T-cell (primary cell): ENCODE data around the gene PCGF2. TPM values are rescaled to one million over a fixed set of nuclear protein-coding genes. Genes with fewer than 3 reads are reported as not detected.
A peak's percentile ranks its signal among the peaks of the same experiment; 100 is the strongest.

Experiments
- ATAC-seq, 4 experiments: fragments of 200-7000 bp in 3 of 4; fragments of 150-1000 bp in 1 of 4; cut with Tn5 transposase; replicated peaks in 1 of 4; 1 replicate in 3 of 4; 2 replicates in 1 of 4; pipeline ENCODE4 v1.10.0; 2021; ENCODE audit warnings: moderate library complexity in 3 of 4, mild to moderate bottlenecking in 2 of 4, moderate number of reproducible peaks in 1 of 4
- CTCF ChIA-PET, 2 donors: fragments of 300-600 bp; sonication (Branson Sonifier 250); formaldehyde crosslinking; loops; one replicate each; lab custom pipeline; 2022; ENCODE audit warnings: antibody characterized with exemption in 2 of 2; lab: Charles Lee
- POLR2A ChIA-PET, 2 donors: fragments of 300-600 bp; sonication (Branson Sonifier 250); formaldehyde crosslinking; loops; one replicate each; lab custom pipeline; 2022; ENCODE audit warnings: antibody characterized with exemption in 2 of 2; lab: Charles Lee
- DNase-seq, 35 experiments: peaks; one replicate each; pipeline versions ENCODE4 v3.0.0 to v3.0.0-alpha.2; 2013 to 2023
- H3K27ac ChIP-seq: one replicate; pipeline ENCODE4 v1.5.1; 2013; ENCODE audit warnings: low read length
- H3K27me3 ChIP-seq, 2 experiments: replicated peaks in 1 of 2; 1 replicate in 1 of 2; 2 replicates in 1 of 2; pipeline versions ENCODE4 v1.6.1 to v1.7.0; 2013; ENCODE audit warnings: low read length in 1 of 2, mixed read lengths in 1 of 2; ENCODE audit not compliant: control insufficient read depth in 2 of 2, insufficient read depth in 2 of 2; ENCODE audit errors: extremely low read depth in 1 of 2
- H3K36me3 ChIP-seq, 2 donors: 1 replicate in 1 of 2; 2 replicates in 1 of 2; pipeline versions ENCODE4 v1.6.1 to v1.7.0; 2013; ENCODE audit warnings: low read length in 1 of 2; ENCODE audit not compliant: control insufficient read depth in 2 of 2, insufficient read depth in 1 of 2; ENCODE audit errors: extremely low read depth in 1 of 2
- H3K4me1 ChIP-seq, 2 experiments: 1 replicate in 1 of 2; 2 replicates in 1 of 2; pipeline versions ENCODE4 v1.6.1 to v1.7.0; 2013; ENCODE audit warnings: low read length in 2 of 2, mixed read lengths in 1 of 2; ENCODE audit not compliant: insufficient read depth in 2 of 2, control insufficient read depth in 1 of 2; ENCODE audit errors: extremely low read depth in 1 of 2
- H3K4me3 ChIP-seq, 2 donors: 1 replicate in 1 of 2; 2 replicates in 1 of 2; pipeline versions ENCODE4 v1.5.1 to v1.7.0; 2013; ENCODE audit warnings: mild to moderate bottlenecking in 2 of 2, low read length in 1 of 2, moderate library complexity in 1 of 2; ENCODE audit not compliant: control insufficient read depth in 1 of 2; ENCODE audit errors: extremely low read depth in 1 of 2
- H3K9me3 ChIP-seq: 2 replicates; pipeline ENCODE4 v1.7.0; 2013
- H3K27ac Mint-ChIP-seq, 2 donors: one replicate each; pipeline ENCODE4 v1.8.0; 2020 to 2021; ENCODE audit warnings: mild to moderate bottlenecking in 2 of 2, mixed read lengths in 2 of 2
- H3K27me3 Mint-ChIP-seq, 2 donors: one replicate each; pipeline ENCODE4 v1.8.0; 2021 to 2022; ENCODE audit warnings: mixed read lengths in 2 of 2
- H3K36me3 Mint-ChIP-seq: one replicate; pipeline ENCODE4 v1.8.0; 2021; ENCODE audit warnings: mixed read lengths
- H3K4me1 Mint-ChIP-seq, 3 donors: one replicate each; pipeline ENCODE4 v1.8.0; 2020 to 2022; ENCODE audit warnings: mixed read lengths in 3 of 3, mild to moderate bottlenecking in 1 of 3
- H3K4me3 Mint-ChIP-seq, 3 donors: one replicate each; pipeline ENCODE4 v1.8.0; 2020 to 2022; ENCODE audit warnings: mild to moderate bottlenecking in 3 of 3, mixed read lengths in 3 of 3, moderate library complexity in 3 of 3
- H3K9me3 Mint-ChIP-seq, 3 donors: one replicate each; pipeline ENCODE4 v1.8.0; 2020 to 2022; ENCODE audit warnings: mixed read lengths in 3 of 3
- WGBS: methylation state at CpG from one replicate; pipeline ENCODE4 v1.1.5; 2013; ENCODE audit warnings: missing lambda C conversion rate; ENCODE audit not compliant: insufficient coverage; 5-methylcytosine and 5-hydroxymethylcytosine counted together
- total RNA-seq, 35 experiments: library from RNA in 6 of 35; stranded (reverse) in 6 of 35; fragments of 120-200 nt in 1 of 35; gene quantifications; one replicate each; pipeline versions ENCODE4 v1.2.1 to v1.2.4 and lab custom pipeline; 2013 to 2026

The PCGF2 gene
- total RNA-seq, 5 donors from 2014 or later (not counting 1 experiment from before 2014, with no cell fraction given), result 0.28 to 0.69 (median 0.53) TPM; not detected in 2

- POLR2A ChIA-PET, result no interaction called here
- no peak overlapping the region for H3K4me3 ChIP-seq
- WGBS, result 77% methylated on average over 7 of the region's 8 CpGs
These were observed 1.9 kb downstream of the PCGF2 start for GRCh38 chr17:38746004-38746848.

GRCh38 chr17:38745545-38745944 lies 2.6 kb downstream of the PCGF2 start:
- H3K9me3 Mint-ChIP-seq, result no peaks in the 10 kb centered on the region
- H3K27ac ChIP-seq, result no peak overlapping the region
- H3K4me1 Mint-ChIP-seq, result peaks cover 26 to 29% (median 28%) of the 10 kb centered on the region in 3 donors
- ChIA-PET POLR2A (no interaction called here), CTCF (no interaction called here)
- H3K4me1 ChIP-seq, result peaks cover 30 to 44% of the 10 kb centered on the region in 2 experiments
- H3K27ac Mint-ChIP-seq, result no peak overlapping the region
- ATAC-seq (no peak), DNase-seq (no peak)
- H3K4me3 ChIP-seq, result no peak overlapping the region
- peak overlapping the region in 1 of 3 donors; percentile 70 for H3K4me3 Mint-ChIP-seq
- no CpG with 5 or more reads among the region's 4 CpGs for WGBS
- H3K27me3 ChIP-seq, result peaks cover 4 to 86% of the 10 kb centered on the region in 2 experiments
- peaks cover 15 to 58% of the 10 kb centered on the region in 2 donors for H3K27me3 Mint-ChIP-seq
- H3K36me3 Mint-ChIP-seq, result no peaks in the 10 kb centered on the region
- H3K9me3 ChIP-seq, result no peaks in the 10 kb centered on the region
- no peaks in the 10 kb centered on the region for H3K36me3 ChIP-seq

More at GRCh38 chr17:38746004-38746848, 1.9 kb downstream of the PCGF2 start:
- CTCF ChIA-PET, result interaction anchor here in 1 of 2 donors (1.1 kb wide), 1 partner anchor 15 kb away, joined by 3 read pairs; no protein-coding TSS in a partner anchor
- H3K27ac Mint-ChIP-seq, result peak overlapping the region in 1 of 2 donors; percentile 25
- H3K36me3 Mint-ChIP-seq, result no peaks in the 10 kb centered on the region
- no peaks in the 10 kb centered on the region for H3K36me3 ChIP-seq
- ATAC-seq (no peak), DNase-seq (no peak)
- peaks cover 19 to 63% of the 10 kb centered on the region in 2 donors for H3K27me3 Mint-ChIP-seq
- H3K4me1 ChIP-seq, result peaks cover 36 to 51% of the 10 kb centered on the region in 2 experiments
- no peaks in the 10 kb centered on the region for H3K9me3 Mint-ChIP-seq
- H3K9me3 ChIP-seq, result no peaks in the 10 kb centered on the region
- peak overlapping the region; percentile 28 to 70 (median 56) for H3K4me3 Mint-ChIP-seq
- H3K27me3 ChIP-seq, result peaks cover 4 to 84% of the 10 kb centered on the region in 2 experiments
- no peak overlapping the region for H3K27ac ChIP-seq
- peaks cover 33 to 36% (median 35%) of the 10 kb centered on the region in 3 donors for H3K4me1 Mint-ChIP-seq

- POLR2A ChIA-PET, result interaction anchor here in 1 of 2 donors (0.6 kb wide), 1 partner anchor 69 kb away, joined by 12 read pairs; no protein-coding TSS in a partner anchor
These were observed 4.5 kb downstream of the PCGF2 start for GRCh38 chr17:38743556-38744171.

GRCh38 chr17:38742411-38743308 lies 5.5 kb downstream of the PCGF2 start:
- Mint-ChIP-seq H3K4me3 (no peak overlapping the region), H3K9me3 (no peaks in the 10 kb centered on the region), H3K27me3 (peaks cover 15 to 42% of the 10 kb centered on the region in 2 donors), H3K36me3 (no peaks in the 10 kb centered on the region), H3K27ac (no peak overlapping the region), H3K4me1 (peaks cover 10 to 13% (median 12%) of the 10 kb centered on the region in 3 donors)
- CTCF ChIA-PET, result interaction anchor here in 1 of 2 donors (0.6 kb wide), 1 partner anchor 32 kb away, joined by 3 read pairs; no protein-coding TSS in a partner anchor
- DNase-seq (no peak), ATAC-seq (peak in 1 of 4 experiments; percentile 60)
- peaks cover 15 to 16% of the 10 kb centered on the region in 2 experiments for H3K4me1 ChIP-seq
- H3K4me3 ChIP-seq, result no peak overlapping the region
- H3K9me3 ChIP-seq, result no peaks in the 10 kb centered on the region
- H3K27me3 ChIP-seq, result peaks cover 0 to 78% of the 10 kb centered on the region in 2 experiments
- POLR2A ChIA-PET, result no interaction called here
- no peak overlapping the region for H3K27ac ChIP-seq
- no peaks in the 10 kb centered on the region for H3K36me3 ChIP-seq
- WGBS, result 67% methylated on average over 14 of the region's 22 CpGs

More at GRCh38 chr17:38743556-38744171, 4.5 kb downstream of the PCGF2 start:
- Histone ChIP-seq H3K4me1 (peaks cover 18 to 25% of the 10 kb centered on the region in 2 experiments), H3K27me3 (peaks cover 0 to 82% of the 10 kb centered on the region in 2 experiments), H3K27ac (no peak overlapping the region), H3K36me3 (no peaks in the 10 kb centered on the region), H3K4me3 (no peak overlapping the region), H3K9me3 (no peaks in the 10 kb centered on the region)
- Mint-ChIP-seq H3K4me3 (no peak overlapping the region), H3K36me3 (no peaks in the 10 kb centered on the region), H3K27ac (no peak overlapping the region), H3K27me3 (peaks cover 15 to 46% of the 10 kb centered on the region in 2 donors), H3K4me1 (peaks cover 13 to 17% (median 14%) of the 10 kb centered on the region in 3 donors), H3K9me3 (no peaks in the 10 kb centered on the region)
- DNase-seq, result no peak
- WGBS, result 63% methylated on average over 1 of the region's 4 CpGs
- no peak for ATAC-seq
- CTCF ChIA-PET, result no interaction called here

- H3K4me3 ChIP-seq, result no peak overlapping the region
- Mint-ChIP-seq H3K4me3 (no peak overlapping the region), H3K4me1 (peaks cover 10 to 13% (median 11%) of the 10 kb centered on the region in 3 donors), H3K27ac (no peak overlapping the region), H3K27me3 (peaks cover 12 to 42% of the 10 kb centered on the region in 2 donors), H3K9me3 (no peaks in the 10 kb centered on the region), H3K36me3 (no peaks in the 10 kb centered on the region)
- 91% methylated on average over 5 of the region's 7 CpGs for WGBS
- peaks cover 8 to 9% of the 10 kb centered on the region in 2 experiments for H3K4me1 ChIP-seq
- no peaks in the 10 kb centered on the region for H3K36me3 ChIP-seq
- H3K27me3 ChIP-seq, result peaks cover 0 to 72% of the 10 kb centered on the region in 2 experiments
- POLR2A ChIA-PET, result no interaction called here
- ATAC-seq, result no peak
- H3K9me3 ChIP-seq, result no peaks in the 10 kb centered on the region
- CTCF ChIA-PET, result no interaction called here
- no peak for DNase-seq
- no peak overlapping the region for H3K27ac ChIP-seq
These were observed 6.2 kb downstream of the PCGF2 start for GRCh38 chr17:38741921-38742410.
